Activated CD8-positive, alpha-beta memory T cell treated with anti-CD3 and anti-CD28 coated beads, Interleukin-2, amount 50 U/mL, for 4 hours (primary cell): ENCODE results near the gene NOL9.

ENCODE experiments used
- DNase-seq: peaks from one replicate; pipeline ENCODE4 v3.0.0-alpha.2; 2020

The NOL9 gene

DNA sequence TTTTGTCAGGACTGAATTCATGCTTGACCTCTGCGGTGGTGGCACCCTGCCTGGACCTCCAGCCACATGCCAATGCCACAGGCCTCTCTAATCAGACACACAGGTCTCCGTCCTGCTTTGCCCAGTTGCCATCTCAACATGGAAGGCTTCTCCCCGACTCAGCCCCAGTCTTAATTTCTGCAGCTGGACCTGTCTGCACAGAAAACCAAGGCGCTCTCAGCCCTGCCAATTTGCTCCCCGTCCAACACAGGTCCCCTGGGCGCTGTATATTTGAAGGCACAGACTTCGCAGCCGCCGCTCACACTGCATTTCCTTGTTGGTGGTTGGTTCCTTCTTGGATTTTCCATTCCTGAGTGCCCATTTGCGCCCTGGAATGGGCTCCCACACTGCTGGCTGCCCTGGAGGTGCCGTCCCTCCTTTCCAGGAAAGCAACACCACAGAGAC lies 34.8 kb downstream of the NOL9 start:
- no peak for DNase-seq

DNA sequence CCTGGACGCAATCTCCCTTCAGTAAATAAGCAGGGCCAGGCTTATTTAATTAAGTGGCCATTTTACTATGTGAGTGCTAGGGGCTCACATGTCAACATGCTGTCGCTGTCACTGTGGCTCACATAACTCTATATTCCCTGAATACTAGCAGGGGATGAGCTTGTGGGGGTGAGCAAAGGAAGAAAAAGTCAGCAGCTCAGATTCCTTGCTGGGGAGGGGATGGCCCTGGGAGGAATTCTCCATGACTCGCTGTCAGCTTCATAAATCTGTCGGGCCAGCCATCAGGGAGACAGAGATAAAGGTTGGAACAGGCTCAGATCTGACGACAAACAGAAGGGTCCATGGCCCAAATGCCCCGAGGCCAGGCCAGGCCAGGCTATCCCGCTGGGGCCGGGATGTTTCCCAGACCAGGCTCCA lies 36.9 kb downstream of the NOL9 start:
- DNase-seq, result no peak

DNA sequence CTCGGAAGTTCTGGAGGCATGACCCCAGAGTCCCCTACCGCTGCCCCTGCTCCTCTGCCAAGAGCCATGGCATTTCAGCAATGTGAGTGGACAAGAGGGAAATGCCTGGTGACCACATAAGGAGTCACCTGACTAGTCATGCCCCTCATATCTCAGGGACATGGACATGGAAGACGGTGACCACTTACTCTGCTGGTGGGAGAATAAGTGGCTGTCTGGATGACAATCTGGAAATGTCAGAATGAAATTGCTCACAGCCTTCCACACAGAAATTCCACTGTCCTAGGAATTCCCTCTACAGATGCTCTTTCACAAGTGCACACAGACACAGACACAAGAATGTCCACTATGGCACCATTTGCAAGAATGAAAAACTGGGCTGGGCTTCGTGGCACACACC lies 38.5 kb downstream of the NOL9 start:
- DNase-seq, result no peak

DNA sequence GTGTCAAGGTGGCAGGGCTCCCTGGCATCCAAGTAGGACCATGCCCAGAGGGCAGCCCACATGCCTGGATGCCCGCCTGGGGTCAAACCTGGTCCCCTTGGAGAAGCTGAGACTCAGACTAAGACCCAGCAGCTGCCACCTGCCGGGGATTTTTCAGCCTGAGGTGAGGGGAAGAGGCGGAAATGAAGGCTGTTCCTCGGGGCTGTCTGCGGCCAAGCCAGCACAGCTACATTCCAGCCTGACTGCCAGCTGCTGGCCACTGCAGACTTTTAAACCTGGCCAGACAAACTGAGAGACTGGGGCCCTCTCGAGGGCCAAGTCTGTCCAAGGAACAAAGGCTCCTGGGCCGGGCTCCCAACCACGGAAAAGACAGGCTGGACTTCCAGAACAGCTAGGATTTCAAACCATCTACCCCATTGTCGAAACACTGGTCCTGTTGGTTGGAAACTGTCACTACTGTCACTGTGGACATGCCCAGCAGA lies 41.0 kb downstream of the NOL9 start:
- DNase-seq, result no peak

DNA sequence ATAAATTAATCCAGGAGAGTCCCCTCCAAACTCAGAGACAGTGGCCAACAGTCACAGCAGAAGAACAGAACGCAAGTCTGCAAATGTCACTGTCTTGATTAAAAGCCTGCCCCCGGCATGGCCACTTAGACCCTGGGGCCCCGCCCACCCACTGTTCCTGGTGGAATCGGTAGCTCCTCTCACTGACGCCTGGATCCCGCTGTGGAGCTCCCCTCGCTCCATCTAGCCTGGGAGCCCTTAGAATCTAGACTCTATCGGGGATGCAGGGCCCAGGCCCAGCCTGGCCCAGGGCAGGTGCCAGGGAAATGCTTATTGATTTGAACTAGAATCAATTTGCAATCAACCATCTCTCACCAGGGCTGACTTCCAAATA lies 41.4 kb downstream of the NOL9 start:
- DNase-seq, result no peak

DNA sequence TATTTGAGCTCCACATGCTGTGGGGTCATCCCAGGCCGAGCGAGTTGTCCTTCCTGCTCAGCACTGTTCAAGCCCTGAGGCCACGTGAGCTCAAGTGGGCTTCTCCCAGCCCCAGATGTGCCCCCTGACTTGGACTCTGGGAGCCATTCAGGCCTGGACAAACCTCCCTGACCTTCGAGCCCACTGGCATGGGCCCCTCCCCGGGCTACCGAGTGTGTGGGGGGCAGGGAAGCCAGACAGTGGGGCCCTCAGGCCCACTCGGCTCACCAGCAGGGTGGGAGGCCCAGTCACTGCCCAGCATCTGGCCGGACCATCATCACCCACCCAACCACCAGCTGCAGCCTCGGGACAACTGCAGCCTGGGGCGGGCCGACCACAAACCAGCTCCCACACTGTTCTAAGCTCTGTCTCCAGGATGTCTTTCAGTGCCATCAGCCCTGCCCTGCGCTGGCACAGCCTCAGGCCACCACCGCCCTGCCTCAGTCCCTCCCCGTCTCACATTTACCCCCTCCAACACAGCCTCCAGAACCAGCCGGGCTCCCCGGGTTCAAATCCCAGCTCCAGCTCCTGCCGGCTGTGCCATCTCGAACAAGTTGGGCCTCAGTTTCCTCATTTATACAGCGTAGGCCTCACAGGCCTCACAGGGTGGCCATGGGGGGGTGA lies 41.9 kb downstream of the NOL9 start:
- no peak for DNase-seq

DNA sequence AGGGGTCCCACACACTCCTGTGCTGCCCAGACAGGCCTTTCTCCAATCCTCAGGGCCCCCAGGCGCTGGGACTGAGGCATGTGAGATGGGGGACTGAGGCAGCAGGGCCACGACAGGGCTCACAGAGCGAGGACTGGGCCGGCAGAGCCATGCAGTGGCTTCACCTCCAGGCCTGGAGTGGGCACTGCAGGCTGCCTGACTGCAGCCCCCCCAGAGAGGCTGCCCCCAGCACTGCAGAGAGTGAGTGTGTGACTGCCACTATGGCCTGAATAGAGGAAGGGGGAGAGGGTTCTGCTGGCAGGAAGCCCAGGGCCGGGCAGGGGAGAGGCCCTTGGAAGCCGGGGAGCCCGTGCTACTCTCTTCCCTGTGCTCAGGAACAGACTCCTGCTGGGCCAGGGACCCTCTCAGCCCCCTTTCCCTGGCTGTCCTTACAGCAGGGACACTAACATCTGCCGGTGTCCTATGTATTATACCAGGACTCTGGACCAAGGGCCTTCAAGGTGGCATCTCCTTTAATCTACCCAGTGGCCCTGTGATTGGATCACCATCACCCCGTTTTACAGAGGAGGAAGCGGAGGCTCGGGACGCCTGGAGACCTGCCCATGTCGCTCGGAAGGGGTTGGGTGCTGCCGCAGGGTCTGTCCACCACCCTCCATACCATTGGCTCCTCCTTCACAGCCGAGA lies 42.6 kb downstream of the NOL9 start:
- DNase-seq, result no peak

DNA sequence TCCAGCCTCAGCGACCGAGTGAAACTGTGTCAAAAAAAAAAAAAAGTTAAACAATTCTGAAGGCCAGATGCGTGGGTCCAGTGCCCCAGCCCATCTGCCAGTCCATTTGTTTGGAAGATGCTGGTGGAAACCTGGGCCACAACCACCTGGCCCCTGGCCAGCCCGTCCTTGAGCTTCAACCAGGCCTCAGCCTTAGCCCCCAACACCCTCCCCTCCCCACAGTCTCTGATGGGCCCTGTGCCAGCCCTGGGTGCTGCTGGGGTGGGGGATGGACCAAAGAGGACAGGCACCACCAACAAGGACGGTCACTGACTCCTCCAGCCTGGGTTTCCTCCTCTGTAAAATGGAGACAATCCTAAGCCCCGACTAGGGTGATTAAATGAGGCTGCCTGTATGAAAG lies 43.3 kb downstream of the NOL9 start:
- DNase-seq, result no peak

DNA sequence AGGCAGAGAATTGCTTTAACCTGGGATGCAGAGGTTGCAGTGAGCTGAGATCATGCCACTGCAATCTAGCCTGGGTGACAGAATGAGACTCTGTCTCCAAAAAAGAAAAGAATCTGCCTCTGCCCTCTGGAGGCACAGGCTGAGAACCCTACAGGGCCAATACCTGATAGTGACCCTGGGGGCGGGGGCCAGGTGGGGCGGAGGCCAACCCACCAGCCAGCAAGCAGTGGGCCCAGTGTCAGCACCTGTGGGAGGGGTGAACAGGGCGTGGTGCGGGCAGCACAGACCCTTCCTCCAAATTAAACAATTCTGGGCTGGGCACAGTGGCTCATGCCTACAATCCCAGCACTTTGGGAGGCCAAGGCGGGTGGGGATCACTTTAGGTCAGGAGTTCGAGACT lies 43.8 kb downstream of the NOL9 start:
- DNase-seq, result no peak

DNA sequence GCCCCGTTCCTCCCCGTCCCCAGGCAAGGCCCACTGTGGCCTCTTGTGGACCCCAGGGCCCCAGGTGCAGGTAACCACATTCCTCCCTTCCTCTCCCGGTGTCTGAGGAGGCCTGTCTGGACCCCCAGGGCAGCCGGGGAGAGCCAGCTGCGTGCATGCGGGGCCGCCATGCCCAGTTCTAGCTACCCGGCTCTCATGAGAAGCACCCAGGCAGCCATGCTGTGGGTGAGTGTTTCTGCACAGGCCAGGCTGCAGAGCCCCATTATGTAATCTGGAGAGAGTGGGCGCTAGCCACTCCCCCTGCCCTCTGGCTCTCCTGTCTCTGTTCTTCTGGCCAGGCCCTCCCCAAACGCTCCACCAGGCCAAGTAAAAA lies 44.4 kb downstream of the NOL9 start:
- no peak for DNase-seq

DNA sequence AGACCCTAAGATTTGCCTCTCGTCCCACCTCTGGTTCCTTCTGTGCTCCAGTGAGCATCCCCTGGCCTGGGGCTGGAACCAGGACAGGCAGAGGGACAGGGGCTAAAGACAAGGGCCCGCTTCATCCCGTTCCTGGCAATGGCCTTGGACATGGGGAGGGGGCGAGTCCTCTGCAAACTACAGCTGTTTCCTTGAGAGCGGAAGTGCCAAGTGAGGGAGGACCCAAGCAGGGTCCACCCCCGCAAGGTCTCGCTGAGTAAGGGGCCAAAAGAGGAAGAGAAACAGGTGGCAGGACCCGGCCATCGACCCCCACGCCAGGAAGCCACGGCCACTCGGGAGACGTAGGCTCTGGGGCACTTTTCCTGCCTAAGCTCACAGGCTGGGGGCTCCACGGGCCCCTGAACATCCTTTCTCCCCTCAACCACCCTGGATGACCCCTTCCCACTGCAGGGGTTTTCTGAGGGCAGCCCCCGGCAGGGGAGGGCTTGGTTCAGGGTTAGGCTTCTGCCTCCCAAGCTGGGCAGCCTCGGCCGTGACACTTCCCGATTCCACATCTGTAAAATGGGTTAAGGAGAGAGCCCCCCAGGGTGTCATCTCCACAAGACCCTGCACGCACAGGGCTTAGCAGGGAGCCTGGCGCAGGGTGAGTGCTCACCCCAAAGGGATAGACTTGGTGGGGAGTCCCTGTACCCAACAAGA lies 44.9 kb downstream of the NOL9 start:
- no peak for DNase-seq

DNA sequence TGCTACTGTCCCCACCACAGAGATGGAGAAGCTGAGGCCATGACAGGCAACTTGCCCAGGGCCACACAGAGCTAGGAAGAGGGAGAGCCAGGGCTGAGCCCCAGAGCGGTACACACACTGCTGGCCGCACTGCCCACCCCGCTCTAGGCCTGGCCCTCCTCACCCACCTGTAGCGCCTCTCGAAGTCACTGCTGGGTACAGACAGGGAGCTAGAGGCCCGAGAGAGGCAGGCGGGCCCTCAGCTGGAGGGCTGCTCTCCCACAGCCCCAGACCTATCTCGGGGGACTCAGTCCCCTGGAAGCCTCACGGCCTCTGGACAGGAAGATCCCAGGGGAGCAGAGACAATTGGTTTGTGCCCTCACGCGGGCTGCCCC lies 45.5 kb downstream of the NOL9 start:
- no peak for DNase-seq

DNA sequence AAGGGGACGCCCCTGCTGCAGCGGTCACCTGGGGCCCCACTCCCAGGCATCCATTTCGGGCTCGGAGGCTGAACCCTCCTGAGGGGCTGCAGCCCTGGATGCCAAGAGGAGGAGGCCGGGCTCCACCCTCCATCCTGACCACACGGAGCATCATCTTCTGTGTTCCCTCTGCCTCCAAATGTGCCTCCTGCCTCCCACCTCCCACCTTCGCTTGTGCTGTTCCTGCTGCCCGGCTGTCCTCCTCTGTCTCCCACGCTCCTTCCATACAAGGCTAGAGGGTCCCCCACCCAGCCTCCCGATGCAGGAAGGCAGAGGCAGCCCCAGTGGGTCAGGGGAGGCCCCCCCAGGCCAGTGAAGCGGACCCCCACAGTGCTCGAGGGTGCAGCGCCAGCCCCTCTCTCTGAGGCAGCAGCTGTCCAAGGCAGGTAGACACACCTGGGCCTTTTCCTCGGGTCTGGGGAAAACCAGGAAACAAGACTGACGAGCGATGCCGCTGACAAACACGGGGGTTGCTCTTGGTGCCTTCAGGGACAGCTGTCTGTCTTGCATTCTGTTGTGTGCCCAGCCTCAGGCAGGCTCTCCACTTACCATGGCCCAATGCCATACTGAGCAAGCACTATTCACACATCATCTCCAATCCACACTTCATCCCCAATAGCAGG lies 46.0 kb downstream of the NOL9 start:
- DNase-seq, result no peak

DNA sequence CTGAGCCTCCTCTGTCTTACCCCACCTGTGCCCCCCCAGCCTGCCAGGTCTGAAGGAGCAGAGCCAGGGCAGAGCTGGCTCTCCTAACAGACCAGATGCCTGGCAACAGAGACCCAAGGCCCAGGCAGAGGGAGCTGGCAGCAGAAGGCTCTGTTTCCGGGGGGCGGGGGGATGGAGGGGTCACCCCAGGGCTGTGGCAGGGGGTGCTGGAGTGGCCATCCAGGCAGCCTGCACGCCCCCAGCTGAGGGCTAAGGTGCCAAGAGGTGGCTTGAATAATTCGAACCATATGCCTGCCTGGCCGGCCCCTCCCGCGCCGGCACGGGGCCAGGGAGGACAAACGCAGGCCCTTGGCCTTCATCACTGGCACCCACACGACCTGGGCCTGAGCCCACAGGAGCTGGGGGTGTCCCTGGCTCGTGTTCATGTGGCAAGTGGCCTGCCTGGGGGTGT lies 46.8 kb downstream of the NOL9 start:
- DNase-seq, result no peak

DNA sequence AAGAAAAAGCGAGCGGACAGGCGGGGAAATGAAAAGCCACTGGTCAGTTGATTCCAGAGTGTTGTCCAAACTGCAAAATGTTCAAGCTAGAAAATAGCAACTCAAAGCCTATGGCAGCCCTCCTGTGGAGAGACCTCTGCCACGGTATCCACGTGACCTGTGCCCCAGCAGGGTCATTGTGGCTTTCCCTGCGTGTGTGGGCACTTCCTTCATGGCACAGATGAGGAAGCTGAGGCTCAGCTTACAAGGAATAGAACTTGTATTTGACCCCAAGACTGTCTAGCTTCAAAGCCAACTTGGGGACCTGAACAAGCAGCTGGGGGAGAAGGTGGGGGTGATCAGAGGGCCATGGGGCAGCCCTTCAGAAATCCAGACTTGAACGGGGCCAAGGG lies 47.3 kb downstream of the NOL9 start:
- no peak for DNase-seq

DNA sequence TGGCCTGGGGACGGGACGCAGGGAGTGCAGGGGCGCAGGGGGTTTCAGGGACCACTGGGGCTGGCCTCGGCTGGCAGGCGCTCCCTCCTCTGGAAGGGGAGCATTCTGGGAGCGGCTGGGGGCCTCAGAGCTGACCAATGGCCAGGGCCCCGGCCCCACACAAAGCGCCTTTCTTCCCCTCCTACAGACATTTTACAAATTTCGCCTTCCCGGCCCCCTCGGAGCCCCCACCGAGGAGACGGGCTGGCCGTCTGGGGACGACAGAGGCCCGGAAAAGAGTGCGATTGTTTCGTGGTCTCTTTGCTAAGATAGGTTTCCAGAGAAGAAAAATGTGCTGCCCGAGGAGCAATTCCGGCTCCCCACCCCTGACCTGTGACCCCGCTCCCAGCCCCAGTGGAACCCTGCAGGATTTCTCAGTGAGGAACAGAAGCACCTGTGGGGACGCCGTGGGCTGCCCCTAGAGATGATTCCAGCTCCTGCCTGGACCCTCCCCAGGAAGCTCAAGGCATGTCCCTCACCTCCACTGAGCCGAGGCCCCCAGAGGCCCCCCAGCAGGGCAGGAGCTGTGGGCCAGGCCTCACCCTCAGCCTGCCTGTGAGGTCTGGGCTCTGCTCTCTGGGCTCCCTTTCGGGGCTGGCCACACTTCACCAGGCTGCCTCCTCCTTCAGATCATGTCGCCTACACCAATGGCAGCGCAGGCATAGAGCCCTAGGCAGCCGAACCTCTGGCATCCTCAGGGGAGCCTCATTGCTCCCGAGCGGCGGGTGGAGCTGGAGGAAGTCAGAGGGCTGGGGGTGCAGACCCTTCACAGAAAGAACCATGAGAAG lies 47.9 kb downstream of the NOL9 start:
- no peak for DNase-seq

DNA sequence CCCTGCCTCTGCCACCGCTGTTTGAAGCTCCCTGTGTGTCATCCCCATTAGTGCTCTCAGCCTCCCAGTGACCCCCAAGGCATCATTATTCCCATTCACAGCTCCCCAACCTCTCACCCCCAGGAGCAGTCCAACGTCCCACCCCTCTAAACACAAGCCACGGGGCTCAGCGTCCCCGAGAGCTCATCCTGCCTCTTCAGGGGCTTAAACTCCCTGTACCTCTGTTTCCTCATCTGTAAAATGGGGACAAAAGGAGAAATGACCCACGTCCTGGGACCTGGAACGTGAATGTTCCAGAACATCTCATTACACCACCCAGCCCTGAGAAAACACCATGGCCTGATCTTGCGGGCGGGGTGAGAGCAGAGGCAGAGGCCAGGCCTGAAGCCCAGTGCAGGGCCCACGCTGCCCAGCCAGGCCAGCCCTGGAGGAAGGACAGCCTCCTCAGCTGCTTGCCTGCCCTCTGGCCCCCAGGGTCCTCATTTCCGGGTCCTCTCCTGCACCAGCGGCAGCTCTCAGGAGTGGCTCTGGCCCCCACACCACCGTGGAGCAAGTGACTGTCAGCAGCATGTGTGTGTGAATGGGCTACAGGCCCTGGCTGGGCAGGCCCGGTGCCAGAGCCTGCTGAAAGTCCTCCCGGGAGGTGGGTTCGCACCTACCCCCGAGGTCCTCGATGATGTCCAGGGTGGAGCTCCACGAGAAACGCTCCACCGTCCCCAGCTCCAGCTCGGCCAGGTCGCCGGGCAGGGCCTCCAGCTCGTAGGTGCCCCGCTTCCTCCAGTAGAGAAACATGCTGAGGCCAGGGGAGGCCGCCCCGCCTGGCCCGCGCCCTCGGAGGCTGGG lies 48.7 kb downstream of the NOL9 start:
- no peak for DNase-seq

DNA sequence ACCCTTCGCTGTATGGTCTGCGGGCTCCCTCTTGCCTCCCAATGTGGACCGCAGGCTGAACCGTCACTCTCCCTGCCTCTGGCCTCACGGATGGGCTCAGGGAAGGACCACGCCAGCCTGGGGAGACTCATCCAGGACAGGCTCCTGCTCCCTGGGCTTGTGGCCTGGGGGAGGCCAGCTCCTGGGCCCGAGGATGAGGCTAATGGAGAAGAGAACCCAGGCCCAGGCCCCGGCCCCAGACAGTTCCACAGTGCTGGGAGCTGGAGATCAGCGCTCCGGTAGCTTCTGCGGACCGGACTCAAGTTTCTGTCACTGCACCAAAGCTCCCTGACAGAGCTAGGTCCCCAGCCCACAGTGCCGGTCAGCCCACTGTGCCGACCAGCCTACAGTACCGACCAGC lies 49.4 kb downstream of the NOL9 start:
- no peak for DNase-seq

DNA sequence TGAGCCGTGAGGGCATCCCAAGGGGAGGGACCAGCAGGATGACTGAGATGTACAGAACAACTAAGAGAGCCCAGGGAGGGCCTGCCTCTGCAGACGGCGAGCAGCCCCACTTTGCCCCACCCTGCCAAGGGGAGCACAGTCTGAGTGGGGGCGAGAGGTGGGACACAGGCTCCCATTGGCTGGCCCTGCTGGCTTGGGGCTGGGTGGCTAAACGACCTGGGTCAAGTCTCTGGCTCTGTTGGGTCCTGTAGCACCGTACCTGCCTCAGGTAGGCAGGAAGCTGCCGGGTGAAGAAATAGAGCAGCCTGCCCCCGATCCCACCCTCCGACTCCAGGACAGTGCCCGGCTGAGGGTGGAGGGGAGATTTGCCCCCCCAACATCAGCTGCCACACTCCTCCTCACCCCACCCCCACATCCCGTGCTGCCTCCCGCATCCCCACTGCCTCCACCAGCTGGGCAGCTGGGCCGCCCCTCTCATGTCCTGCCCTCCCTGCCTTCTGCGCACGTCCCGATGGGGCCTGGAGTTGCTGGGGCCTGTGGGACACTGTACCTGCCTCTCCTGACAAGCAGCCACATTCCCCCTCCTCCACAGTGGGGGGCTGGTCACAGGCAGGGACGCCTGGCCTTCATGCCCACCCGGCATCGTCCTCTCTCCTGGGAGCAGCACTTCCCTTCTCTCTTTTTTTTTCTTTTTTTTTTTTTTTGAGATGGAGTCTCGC lies 50.3 kb downstream of the NOL9 start:
- no peak for DNase-seq

DNA sequence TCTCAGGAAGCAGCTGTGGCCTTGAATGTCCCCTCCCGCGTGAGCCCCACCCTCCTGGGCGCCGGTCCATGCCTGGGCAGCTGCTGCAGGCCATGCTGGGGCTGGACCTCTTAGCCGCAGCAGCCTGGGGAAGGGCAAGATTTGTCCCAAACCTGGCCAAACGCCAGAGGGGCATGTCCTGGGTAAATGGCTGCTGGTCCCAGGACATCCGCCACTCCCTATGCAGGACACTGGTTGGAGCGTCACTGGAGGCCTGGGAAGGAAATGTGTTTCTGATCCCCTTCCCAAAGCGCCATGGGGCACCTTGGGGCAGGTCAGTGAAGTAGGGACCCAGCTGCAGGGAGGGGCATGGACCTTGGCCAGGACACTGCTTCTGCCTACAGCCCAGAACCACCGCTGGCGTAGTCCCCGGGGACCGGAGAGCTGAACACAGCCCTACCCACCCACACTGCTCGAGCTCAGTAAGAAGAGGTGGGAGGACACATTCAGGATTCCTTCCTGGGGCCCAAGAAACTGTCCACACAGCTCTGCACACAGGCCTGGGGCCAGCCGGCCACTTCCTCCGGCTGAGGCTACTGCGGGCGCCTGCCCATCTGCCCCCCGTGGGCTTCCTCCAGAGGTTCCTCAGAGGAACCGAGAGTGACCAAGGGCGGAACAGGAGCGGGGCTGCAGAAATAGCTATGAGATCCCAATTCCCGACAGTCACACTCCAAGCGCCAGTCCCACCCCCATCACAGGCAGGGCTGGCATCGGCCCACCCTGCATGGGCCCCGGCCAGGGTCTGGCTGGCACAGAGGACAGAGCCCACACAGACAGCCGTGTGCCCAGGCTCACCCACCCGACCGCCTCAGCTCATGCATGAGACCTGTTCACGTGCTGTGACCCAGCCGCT lies 52.1 kb downstream of the NOL9 start:
- no peak for DNase-seq
